Stromal cell of bone marrow (primary cell): Measurements from ENCODE around the gene ROMO1.
"Not testable (repeated sequence)": the region's sequence is repeated elsewhere in the genome, so short reads cannot be mapped to it uniquely, and the experiment has no call there.

Experiments
- DNase-seq: peaks from one replicate; pipeline ENCODE4 v3.0.0-alpha.2; 2012; ENCODE audit warnings: low read depth

ROMO1 gene

DNA sequence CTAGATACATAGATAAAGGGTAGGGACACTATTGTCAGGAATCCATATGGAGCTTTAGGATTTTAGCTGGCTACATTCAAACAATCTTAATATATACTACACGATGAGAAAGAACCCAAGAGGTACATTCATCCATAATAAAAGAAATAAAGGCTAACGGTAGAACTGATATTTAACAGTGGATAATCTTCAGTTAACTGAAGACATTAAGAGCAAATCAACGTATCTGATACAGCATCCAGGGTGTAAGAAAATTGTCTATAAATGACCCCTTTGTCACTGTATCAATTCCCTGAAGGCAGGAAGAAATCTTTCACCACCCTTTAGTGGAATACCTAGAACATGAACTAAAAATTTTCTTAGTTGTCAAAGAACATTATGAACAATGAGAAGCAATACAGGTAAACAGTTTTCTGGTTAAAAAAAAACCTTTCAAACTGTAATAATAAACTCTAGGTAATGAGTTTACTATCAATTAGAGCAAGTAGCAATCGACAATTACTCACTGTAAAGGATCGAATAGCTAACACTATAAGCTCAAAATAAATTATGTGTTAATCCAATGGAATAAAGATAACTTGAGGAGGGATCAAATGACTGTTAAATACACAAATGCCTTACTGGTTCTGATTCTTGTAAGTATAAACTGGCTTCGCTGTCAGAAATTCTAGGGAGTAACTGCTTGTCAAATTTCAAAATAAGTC is 11.8 kb downstream of the ROMO1 start:
- DNase-seq = no peak

DNA sequence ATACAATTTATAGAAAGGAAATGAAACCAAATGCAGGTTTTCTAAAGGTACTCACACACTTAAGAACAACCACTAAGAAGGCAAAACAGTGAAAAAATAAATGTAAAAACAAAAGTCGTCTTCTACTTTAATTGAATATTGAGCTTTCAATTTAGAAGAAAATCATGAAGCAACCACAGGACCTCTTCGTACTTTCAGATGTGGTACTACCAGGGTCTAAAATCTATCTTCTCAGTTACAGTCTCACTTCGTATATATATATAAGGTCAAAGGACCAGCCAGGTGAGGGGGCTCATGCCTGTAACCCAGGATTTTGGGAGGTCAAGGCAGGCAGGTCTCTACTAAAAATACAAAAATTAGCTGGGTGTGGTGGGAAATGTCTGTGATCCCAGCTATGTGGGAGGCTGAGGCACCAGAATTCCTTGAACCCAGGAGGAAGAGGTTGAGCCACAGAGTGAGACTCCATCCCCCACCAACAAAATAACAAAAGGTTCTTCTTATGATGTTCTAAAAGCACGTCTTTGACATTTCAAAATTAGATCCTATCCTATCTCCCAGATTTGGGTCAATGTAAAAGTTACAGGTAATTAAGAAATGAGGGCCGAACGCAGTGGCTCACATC is 12.5 kb downstream of the ROMO1 start:
- no peak for DNase-seq

DNA sequence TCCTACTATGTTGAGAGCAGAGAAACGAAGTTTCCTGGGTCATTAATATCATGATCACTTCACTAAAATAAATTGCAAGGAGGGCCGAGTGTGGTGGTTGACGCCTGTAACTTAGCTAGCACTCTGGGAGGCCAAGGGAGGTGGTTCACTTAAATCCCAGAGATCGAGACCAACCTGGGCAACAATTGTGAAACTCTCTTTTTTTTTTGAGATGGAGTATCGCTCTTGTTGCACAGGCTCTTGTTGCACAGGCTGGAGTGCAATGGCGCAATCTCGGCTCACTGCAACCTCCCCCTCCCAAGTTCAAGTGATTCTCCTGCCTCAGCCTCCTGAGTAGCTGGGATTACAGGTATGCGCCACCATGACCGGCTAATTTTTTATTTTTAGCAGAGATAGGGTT is 13.9 kb downstream of the ROMO1 start:
- DNase-seq = not testable (repeated sequence)

DNA sequence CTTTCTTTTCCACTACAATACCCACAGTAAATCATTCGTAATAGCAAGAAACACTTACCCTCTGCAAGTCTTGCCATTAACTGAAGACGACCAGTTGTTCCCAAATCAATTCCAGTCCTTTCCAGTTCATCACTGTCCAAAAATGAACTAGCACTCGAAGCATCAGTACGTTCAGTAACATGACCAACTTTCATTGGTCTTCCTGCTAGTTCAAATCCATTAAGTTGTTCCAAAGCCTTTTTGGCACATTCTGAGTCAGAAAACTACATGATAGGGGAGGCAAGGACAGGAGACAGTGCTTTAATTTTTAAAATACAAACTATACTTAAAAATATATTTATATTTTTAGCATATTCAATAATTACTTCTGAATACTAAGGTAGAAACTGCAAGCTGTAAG is 14.9 kb downstream of the ROMO1 start:
- no peak for DNase-seq

DNA sequence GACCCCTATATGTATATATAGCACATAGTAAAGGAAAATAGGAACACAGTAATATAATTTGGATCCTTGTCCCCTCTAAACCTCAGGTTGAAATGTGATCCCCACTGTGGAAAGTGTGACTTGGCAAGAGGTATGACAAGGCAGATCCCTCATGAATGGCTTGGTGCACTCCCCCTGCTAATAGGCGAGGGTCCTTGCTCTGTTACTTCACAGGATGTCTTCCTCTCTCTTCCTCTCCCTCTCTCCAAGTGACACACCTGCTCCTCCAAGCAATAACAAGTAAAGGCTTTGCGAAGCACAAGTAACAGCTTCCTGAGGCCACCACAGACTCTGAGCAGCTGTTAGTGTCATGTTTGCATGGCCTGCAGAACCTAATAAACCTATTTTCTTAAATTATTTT is 16.4 kb downstream of the ROMO1 start:
- DNase-seq = no peak

DNA sequence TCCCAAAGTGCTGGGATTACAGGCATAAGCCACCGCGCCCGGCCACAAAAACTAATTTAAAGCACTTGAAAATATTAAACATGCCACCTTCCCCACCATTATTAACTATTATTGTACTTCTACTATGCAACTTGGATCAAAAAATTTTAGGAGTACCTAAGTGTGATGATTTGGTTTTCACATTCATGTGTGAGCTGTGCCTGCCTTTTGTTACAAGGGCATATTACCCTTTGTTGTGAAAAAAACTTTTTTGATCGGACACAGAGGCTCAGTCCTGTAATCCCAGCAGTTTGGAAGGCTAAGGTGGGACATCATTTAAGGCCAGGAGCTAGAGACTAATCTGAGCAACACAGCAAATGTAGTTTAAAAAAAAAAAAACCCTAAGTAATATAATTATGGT is 17.1 kb downstream of the ROMO1 start:
- no peak for DNase-seq

DNA sequence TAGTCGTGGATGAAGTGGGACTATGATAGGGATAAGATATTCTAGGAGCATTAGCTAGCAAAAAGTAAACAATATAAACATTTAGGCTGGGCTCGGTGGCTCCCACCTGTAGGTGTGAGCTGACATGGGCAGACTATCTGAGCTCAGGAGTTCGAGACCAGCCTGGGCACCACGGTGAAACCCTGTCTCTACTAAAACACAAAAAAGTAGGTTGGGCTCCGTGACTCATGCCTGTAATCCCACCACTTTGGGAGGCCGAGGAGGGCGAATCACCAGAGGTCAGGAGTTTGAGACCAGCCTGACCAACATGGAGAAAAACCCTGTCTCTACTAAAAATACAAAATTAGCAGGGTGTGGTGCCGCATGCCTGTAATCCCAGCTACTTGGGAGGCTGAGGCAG is 19.1 kb downstream of the ROMO1 start:
- DNase-seq = not testable (repeated sequence)

DNA sequence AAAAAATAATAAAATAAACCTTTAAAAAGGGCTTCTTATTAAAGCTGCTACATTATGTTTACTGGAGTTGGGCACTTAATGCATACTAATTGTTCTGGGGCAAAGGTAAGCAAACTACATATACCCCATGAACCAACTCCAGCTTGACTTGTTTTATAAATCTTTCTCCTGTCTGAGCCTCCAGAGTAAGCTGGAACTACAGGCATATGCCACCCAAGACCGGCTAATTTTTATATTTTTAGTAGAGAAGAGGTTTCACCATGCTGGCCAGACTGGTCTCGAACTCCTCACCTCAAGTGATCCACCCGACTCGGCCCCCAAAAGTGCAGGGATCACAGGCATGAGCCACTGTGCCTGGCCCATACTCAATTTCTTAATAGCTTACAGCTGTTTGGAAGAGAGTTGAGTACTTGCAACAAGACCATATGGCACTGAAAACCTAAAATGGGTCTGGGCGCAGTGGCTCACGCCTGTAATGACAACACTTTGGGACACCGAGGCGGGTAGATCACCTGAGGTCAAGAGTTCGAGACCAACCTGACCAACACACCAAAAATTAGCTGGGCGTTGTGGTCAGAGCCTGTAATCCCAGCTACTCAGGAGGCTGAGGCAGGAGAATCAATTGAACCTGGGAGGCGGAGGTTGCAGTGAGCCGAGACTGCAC is 19.9 kb downstream of the ROMO1 start:
- DNase-seq = no peak

DNA sequence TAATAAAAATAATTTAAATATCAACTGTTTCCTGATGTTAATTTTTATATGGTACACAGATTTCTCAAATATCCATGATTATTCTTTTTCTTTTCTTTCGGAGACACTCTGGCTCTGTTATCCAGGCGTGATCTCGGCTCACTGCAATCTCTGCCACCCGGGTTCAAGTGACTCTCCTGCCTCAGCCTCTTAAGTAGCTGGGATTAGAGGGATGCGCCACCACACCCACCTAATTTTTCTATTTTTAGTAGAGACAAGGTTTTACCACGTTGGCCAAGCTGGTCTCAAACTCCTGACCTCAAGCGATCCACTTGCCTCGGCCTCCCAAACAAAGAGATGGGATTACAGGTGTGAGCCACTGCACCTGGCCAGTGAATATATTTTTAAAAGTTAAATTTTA is 20.5 kb downstream of the ROMO1 start:
- DNase-seq = no peak

DNA sequence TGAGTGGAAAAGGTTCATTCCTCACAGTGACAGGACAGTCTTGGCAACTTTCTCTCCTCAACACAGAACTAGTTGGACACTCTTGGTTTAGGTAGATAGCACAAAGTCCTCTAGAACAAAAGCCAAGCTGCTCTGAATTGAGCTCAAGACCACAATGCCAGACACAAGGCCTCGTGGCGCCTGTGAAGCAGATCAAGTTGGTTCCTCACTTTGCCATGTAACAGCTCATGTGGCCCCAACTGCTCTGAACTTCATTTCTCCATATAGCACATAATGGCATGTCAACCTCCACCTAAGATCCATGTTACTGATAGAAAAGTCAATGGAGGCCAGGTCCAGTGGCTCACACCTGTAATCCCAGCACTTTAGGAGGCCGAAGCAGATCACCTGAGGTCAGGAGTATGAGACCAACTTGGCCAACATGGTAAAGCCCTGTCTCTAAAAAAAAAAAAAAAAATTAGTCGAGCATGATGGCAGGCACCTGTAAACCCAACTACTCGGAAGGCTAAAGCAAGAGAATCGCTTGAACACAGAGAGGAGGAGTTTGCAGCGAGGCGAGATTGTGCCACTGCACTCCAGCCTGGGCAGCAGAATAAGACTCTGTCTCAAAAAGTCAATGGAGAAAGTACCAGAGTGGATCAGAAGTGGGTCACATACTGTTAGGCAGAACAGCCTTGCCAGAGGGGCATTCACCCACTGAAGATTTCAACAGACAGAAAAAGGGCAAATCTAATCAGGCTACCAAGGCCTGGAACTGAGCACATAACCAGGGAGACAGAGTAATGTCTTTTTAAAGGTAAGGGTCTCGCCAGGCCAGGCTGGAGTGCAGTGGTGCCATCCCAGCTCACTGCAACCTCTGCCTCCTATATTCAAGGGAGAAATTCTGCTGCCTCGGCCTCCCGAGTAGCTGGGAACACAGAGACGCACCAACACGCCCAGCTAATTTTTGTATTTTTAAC is 21.2 kb downstream of the ROMO1 start:
- DNase-seq = no peak

DNA sequence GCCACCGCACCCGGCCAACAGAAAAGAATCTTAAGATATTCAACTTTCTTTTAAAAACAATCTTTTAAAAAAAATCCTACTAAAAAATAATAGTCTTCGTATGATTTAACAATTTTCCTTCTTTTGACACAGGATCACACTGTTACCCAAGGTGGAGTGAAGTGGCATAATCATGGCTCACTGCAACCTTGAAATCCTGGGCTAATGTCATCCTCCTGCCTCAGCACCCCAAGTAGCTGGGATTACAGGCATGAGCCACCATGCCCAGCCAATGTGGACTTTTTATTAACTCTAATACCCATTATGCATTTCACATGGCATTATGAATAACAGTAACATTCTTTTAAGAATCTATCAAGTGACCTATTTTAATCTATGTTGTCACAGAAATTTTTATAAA is 22.0 kb downstream of the ROMO1 start:
- no peak for DNase-seq

DNA sequence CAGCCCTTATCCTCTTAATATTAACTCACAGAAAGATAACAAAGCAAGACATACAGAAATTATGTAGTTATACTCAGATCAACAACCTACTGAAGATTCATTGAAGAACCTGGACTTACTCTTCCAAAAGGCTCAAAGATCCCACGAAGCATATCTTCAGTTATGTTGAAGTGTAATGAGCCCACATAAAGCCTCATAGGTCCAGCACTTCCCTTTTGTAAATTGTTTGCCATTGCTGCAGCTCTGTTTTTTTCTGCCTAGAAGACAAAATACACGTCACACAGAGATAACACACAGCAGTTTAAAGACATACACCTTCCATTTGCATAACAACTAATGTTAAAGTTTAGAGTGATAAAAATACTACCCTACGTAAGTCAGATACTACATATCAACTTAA is 22.4 kb downstream of the ROMO1 start:
- DNase-seq = no peak

DNA sequence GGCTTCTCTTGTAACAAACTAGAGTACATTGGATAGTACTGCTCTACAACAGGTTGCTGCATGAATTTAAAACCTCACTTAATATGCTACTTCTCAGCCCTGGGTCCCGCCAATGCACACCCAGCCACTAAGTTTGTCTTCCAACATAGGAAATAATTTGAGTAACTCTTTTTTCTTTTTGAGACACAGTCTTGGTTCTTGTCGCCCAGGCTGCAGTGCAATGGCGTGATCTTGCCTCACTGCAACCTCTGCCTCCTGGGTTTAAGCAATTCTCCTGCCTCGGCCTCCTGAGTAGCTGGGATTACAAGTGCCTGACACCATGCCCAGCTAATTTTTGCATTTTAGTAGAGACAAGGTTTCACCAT is 24.1 kb downstream of the ROMO1 start:
- DNase-seq = not testable (repeated sequence)

DNA sequence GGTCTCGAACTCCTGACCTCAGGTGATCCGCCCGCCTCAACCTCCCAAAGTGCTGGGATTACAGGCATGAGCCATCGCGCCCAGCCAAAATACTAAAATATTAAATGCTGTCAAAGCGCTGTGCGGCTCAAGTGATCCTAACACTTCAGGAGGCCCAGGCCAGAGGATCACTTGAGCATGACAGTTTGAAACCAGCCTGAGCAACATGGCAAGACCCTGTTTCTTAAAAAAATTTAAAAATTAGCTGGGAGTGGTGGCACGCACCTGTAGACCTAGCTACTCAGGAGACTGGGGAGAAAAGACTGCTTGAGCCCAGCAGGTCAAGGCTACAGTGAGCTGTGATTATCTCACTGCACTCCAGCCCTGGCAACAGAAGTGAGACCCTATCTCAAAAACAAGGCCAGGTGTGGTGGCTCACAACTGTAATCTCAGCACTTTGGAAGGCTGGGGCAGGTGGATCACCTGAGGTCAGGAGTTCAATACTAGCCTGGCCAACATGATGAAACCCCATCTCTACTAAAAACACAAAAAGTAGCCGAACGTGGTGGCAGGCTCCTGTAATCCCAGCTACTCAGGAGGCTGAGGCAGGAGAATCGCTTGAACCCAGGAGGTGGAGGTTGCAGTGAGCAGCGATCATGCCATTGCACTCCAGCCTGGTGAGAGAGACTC is 24.6 kb downstream of the ROMO1 start:
- DNase-seq = not testable (repeated sequence)

DNA sequence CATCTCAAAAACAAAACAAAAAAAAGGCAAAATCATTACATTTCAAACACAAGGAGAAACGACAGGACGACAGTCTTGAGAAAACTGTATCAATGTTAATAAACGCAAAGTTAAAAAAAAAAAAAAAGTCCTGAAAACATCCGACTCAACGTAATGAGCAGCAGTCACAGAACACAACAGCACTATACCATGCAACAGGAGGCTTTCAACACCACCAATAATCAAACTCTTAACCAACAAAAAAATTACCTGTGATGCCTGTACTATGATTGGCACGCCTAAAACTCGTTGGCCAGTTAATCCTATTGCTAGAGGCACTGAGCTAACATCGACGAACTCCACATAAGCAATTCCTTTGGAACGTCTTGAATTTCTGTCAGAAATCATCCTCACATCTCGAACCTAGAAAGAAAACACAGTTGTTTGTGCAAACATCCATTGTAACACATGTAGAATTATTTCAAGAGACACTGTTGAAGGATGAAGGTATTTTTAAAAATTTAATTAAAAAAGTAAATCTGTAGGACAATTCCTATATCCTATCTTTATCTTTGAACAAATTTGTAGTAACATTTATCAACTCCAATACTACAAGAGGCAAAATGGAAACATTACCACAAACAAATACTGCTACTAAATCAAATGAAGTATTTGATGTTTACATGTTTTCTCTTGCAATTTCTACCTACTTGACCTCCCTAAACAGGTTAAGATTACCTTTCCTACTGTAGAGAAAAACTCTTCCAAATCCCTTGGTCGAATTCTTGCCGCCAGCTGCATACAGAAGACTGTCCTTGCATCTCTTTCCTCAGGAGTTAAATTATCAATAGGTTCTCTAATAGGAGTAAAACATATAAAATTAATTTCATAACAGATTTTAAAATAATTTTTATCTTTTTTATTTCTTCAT is 25.4 kb downstream of the ROMO1 start:
- no peak for DNase-seq

DNA sequence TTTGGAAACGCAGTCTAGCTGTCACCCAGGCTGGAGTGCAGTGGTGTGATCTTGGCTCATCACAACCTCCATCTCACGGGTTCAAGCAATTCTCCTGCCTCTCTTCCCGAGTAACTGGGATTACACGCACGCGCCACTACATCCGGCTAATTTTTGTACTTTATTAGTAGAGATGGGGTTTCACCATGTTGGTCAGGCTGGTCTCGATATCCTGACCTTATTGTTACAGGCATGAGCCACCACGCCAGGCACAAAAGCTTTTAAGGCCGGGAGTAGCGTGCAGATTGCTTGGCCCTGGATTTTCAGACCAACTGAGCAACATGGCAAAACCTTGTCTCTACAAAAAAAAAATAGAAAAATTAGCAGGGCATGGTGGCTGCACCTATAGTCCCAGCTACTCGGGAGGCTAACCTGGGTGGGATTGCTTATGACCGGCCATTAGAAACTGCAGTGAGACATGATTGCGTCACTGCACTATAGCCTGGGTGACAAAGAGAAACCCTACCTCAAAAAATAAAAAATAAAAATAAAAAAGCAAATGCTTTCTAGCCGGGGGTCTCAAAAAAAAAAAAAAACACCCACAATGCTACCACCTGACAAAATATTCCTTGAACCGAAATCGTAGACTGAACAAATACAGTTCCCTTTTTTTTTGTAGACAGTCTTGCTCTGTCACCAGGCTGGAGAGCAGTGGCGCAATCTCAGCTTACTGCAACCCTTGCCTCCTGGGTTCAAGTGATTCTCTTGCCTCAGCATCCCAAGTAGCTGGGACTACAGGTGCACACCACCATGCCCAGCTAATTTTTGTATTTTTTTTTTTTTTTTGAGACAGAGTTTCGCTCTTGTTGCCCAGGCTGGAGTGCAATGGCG is 27.9 kb downstream of the ROMO1 start:
- DNase-seq = no peak

DNA sequence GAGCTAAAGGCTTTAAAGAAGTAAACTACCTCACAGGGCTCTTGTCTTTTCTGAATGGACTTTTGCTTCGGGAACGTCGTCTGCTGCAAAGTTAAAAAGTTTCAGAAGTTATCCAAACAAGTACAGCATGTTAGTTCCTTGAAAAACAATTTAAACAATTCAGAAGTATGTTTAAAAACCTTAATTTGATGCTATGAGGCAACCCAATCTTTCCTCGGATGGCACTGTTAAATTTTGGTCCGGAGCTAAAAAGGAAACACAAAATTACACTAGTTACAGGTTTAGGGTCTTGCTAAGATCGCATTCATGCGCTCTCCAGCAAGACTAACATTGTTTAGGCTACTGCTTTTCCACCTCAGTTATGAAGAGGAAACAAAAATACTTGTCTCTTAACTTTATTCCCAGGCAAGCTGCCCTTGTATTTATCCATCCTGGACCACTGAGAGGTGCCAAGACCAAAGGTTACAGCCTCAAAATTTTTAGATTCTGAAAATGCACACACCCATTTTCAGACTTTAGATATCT is 30.1 kb downstream of the ROMO1 start:
- no peak for DNase-seq

DNA sequence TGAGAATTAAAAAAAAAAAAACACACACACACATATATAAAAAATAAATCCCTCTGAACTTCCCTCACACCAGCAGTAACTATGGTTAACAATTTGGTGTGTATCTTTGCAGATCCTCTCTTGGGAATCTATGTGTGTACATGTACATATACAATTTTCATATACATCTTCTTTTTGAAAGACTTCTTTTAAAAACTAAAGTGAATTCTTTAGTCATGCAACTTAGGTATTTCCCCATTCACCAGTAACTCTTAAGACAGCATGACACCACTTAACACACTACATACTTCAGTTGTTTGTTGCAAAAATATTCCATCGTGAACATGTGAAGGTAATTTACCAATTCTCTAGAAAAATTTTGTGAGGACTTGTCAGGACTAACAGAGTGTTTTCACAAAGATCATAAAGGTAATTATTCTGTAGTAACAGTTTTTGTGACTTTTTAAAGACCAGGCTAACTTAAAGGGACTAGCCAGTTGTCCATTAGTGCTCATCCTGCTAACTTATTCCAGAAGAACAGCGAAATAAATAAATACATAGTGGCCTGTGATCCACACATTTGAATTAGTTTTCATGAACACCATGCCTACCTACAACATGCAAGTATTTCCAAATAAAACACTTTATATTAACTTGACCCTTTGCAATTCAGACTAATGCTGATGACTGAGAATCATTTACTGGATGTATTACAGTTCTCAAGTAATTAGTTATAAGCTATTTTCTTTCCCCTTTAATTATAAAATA is 30.8 kb downstream of the ROMO1 start:
- DNase-seq = no peak
